AG08396 (cell line): ENCODE results near the gene TSPAN8.
"Not testable (repeated sequence)": the region's sequence is repeated elsewhere in the genome, so short reads cannot be mapped to it uniquely, and the experiment has no call there.

ENCODE experiments used
- DNase-seq: peaks from one replicate; pipeline ENCODE4 v3.0.0; 2012; ENCODE audit warnings: low spot score, mixed read lengths

TSPAN8 gene

DNA sequence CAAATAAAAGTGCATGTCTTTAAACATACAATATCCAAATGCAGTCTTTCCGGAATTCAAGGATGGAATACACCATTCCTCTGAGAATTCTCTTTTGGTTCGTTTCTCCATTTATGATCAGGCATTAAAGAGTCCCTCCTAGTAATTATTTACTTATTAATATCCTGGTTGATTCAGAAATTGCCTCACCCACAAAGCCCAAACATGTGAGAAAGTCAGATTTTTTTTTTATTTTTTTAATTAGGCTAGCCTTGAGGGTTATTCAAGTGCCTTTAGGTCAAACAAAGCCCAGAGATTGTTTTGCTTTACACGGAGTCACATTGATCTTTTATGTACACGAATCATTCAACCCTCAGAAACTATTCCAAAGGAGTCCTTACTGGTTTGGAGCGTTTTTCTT, 6.4 kb upstream of the TSPAN8 start:
- no peak for DNase-seq

GRCh38 chr12:71162832-71163763, 5.3 kb upstream of the TSPAN8 start:
- DNase-seq: no peak

DNA sequence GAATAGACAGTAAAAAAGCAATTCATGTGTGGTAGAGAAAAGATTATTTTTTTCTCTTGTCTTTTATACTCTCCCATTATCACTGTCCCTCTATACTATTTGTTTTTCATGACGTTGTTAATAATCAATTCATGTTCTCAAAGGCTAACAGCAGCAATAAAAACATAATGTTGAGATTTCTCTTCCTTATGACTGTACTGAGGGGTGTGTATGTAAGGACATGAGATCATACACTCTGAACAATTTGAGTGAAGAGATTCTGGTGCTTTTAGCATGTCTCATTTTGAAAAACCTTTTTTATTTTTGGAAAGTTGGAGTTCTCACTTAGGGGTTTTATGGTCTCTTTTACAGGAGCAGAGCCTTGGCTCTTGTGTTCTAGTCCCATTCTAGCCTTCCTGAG, 3.8 kb upstream of the TSPAN8 start:
- no peak for DNase-seq

GRCh38 chr12:71160585-71160984, 2.8 kb upstream of the TSPAN8 start:
- DNase-seq: no peak

GRCh38 chr12:71159878-71160277, 2.1 kb upstream of the TSPAN8 start:
- DNase-seq: no peak

- DNase-seq: no peak
These were observed 1.5 kb upstream of the TSPAN8 start for GRCh38 chr12:71159264-71159663.

DNA sequence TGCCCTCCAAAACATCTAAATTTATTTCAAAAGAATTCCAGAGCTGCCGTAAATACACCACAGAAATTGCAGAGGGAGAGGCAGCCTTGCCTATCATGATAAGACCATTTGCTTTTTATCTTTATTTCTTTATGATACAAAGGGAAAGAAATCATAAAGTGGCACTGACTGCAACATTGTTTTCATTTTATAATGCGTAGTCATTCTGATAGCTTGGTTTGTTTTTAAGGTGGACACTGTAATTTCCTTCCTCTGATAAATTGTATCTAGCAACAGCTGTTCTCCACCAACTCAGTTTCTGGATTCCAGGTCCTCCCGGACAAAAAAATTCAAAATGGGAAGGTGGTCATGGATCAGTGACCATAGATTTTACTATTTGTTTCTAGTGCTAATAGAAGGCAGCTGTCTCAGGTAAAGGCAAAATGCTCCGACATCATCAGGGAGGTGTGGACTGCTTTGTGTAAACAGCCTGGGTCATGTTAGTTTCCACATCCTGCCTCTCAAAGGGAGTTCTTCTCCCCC, 623 bp upstream of the TSPAN8 start:
- DNase-seq: no peak

DNA sequence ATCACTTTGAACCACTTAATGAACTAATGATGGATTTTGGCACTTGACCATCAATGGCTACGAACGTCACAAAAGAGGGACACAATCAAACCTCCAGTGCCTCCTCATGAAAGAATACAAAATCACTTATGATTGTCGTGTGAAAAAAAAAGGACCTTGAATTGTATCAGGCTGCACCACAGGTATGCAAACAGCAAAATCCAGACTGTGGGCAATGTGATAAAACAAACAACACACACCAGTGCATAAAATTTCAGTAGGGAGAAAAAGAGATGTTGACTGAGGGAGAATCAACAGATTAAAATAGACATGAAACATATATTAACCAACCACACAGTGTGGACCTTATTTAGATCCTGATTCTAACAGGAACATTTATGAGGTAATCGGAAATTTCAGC, 2.6 kb downstream of the TSPAN8 start:
- DNase-seq: no peak

DNA sequence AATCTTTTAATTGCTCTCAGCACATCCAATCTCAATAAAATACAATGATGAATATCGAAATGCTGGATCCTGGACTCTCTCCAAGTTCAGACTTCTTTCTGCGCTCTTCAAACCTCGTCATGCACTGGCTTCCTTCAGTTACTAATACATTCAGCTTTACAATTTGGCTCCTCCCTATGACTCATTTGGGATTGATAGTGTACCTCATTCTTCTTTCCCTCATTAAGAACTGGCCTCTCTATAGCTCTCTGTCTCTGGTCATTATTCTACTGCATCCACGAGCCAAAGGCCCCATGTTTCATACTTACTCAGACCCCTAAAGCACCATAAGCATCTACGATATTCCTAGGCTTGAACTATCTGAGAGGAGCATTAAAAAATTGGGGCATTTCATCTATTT, 4.9 kb downstream of the TSPAN8 start:
- no peak for DNase-seq

DNA sequence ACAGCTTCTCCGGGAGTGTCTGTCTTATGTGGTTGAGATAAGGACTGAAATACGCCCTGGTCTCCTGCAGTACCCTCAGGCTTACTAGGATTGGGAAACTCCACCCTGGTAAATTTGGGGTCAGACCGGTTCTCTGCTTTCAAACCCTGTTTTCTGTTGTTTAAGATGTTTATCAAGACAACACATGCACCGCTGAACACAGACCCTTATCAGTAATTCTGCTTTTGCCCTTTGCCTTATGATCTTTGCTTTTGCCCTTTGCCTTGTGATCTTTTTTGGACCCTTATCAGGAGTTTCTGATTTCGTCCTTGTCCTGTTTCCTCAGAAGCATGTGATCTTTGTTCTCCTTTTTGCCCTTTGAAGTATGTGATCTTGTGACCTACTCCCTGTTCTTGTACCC, 7.8 kb downstream of the TSPAN8 start:
- not testable (repeated sequence) for DNase-seq

GRCh38 chr12:71144682-71145081, 13.1 kb downstream of the TSPAN8 start:
- no peak for DNase-seq

- DNase-seq: no peak
These were observed 14.8 kb downstream of the TSPAN8 start for GRCh38 chr12:71142956-71143355.

- DNase-seq: no peak
These were observed 15.8 kb downstream of the TSPAN8 start for GRCh38 chr12:71142016-71142415.

DNA sequence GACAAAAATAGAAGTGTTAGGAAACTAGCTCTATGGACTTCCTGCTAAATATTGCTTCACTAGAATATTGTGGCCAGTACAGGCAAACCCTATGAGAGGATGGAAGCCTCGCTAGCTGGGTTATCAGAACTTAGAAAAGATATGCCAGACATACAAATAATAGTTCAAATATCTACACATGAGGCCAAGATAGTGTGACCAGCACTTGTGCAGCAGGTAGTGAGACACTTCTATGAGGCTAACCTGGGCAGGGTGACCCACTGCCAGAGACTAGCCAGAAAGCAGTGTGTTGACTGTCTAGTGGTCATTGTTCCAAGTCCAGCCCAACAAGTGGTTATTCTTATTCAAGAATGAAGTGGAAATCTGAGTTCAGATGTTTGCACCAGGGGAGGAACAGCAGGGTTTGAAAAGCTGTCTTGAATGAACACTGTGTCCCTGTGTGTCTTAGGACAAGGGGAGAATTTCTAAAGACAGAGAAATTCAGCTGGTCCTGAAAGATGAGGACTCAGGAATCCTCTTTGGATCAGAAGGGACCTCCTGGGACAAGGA, 16.3 kb downstream of the TSPAN8 start:
- no peak for DNase-seq

- DNase-seq: no peak
These were observed 18.6 kb downstream of the TSPAN8 start for GRCh38 chr12:71139153-71139735.

GRCh38 chr12:71138011-71138410, 19.8 kb downstream of the TSPAN8 start:
- no peak for DNase-seq

DNA sequence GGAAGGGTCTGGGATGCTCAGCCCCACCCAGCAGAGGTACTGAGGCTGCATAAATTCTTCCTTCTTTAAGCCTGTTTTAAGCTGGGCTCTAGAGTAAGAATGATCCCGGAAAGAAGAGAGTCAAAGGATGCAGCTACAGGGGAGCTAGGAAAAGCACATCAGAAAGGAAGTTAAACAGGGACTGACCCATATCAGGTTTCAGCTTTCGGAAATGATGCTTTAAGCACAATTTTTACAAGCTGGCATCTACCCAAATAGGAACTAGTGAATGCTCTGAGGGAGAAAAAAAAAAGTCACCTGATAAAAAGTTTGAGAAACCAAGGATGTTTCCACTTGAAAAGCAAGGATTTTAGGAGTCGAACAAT, 22.0 kb downstream of the TSPAN8 start:
- no peak for DNase-seq

- no peak for DNase-seq
These were observed 22.6 kb downstream of the TSPAN8 start for GRCh38 chr12:71135077-71135811.

- DNase-seq: no peak
These were observed 23.4 kb downstream of the TSPAN8 start for GRCh38 chr12:71134405-71134804.

DNA sequence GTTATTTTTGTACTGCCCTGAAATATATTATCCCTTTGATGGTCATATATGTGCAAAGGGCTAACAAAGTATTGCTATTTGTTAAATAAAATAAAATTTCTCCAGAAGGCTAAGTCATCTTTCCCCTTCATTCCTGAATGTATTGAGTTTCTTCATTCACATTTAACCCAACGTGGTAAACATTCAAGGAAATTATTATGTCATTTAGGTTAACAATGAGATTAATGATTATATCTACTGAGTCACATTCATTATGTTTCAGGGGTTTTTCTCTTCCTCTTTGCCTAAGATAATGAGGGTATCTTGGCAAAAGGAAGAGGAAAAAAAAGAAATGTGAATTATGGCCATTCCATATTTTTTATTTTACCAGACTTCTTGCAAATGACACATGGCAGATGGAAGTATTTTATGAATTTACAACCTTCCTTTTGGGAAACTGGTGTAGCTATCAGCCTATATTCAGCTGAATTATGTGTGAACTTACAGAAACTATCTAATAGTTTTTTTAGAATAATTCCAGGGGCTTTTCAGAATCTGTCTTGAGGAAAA, 27.2 kb downstream of the TSPAN8 start:
- DNase-seq: no peak

- no peak for DNase-seq
These were observed 28.4 kb downstream of the TSPAN8 start for GRCh38 chr12:71129364-71129763.

DNA sequence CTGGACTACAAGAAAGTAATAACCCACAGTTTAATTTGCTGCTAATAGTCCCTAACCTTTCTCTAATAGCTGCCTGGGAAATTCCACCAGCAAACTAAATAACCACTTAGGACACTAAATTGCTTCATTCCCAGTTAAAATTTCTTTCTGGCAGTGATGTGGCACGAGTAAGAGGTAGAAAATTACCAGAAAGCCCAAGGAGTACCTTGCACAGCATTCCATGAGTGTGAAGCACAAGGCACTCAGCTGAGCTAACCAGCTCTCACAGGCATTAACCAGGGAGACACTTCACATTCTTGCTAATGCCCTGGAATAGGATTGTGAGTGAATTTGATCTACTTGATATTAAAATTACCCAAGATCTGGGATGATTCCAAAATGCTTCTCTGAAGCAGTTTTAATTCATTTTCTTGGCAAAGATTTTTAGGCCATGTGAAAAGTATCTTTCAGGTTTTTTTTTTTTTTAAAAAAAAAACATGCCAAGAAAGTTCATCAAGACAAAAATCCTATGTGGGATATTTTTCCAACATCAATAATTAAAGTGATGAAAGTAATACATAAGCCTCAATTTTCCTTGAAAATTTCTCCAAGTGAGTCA, 29.5 kb downstream of the TSPAN8 start:
- DNase-seq: no peak
